Measurements from ENCODE around the gene C21orf91. TPM values are rescaled to one million over a fixed set of nuclear protein-coding genes. Genes with fewer than 3 reads are reported as not detected.

C21orf91 gene
- total RNA-seq, 1 experiment from 2014 or later: 16.9 TPM

GRCh38 chr21:17753736-17754135 lies 65.4 kb downstream of the C21orf91 start:
- no peaks in the 10 kb centered on the region for H3K27me3 Mint-ChIP-seq (ENCODE audit: insufficient read depth, unreplicated experiment)
- no peaks in the 10 kb centered on the region for H3K36me3 ChIP-seq (ENCODE audit: control insufficient read depth, insufficient read depth, low read length)
- peaks cover under 1% of the 10 kb centered on the region for H3K4me1 Mint-ChIP-seq (ENCODE audit: low read depth, unreplicated experiment)
- H3K36me3 Mint-ChIP-seq (ENCODE audit: insufficient read depth, unreplicated experiment): no peaks in the 10 kb centered on the region
- H3K4me3 Mint-ChIP-seq (ENCODE audit: unreplicated experiment): no peak overlapping the region
- no peaks in the 10 kb centered on the region for H3K9me3 ChIP-seq
- ChIA-PET CTCF (no interaction called here), POLR2A (no interaction called here)
- no peak overlapping the region for H3K4me3 ChIP-seq (ENCODE audit: low read depth, low read length)
- no peaks in the 10 kb centered on the region for H3K27me3 ChIP-seq (replicated peaks; ENCODE audit: control insufficient read depth, insufficient read depth, low read length)
- BruUV-seq (replicated peaks): no TSS peak
- no peaks in the 10 kb centered on the region for H3K9me3 Mint-ChIP-seq (ENCODE audit: unreplicated experiment)
- no peak for DNase-seq
- TF ChIP-seq, protein P1, sequence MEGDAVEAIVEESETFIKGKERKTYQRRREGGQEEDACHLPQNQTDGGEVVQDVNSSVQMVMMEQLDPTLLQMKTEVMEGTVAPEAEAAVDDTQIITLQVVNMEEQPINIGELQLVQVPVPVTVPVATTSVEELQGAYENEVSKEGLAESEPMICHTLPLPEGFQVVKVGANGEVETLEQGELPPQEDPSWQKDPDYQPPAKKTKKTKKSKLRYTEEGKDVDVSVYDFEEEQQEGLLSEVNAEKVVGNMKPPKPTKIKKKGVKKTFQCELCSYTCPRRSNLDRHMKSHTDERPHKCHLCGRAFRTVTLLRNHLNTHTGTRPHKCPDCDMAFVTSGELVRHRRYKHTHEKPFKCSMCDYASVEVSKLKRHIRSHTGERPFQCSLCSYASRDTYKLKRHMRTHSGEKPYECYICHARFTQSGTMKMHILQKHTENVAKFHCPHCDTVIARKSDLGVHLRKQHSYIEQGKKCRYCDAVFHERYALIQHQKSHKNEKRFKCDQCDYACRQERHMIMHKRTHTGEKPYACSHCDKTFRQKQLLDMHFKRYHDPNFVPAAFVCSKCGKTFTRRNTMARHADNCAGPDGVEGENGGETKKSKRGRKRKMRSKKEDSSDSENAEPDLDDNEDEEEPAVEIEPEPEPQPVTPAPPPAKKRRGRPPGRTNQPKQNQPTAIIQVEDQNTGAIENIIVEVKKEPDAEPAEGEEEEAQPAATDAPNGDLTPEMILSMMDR (IDR thresholded peaks at IDR 0.05; ENCODE audit: insufficient read depth in 1 of 2, low read depth in 1 of 2, low read length in 1 of 2, severe bottlenecking in 1 of 2, unreplicated experiment in 1 of 2): no peak
- H3K4me1 ChIP-seq: no peaks in the 10 kb centered on the region
- no peak overlapping the region for H3K27ac Mint-ChIP-seq (ENCODE audit: unreplicated experiment)
- intact Hi-C loops (cut with micrococcal nuclease; ENCODE audit: unreplicated experiment): no loop called here

- H3K27me3 Mint-ChIP-seq (ENCODE audit: insufficient read depth, unreplicated experiment): no peaks in the 10 kb centered on the region
- Histone ChIP-seq H3K9me3 (no peaks in the 10 kb centered on the region), H3K4me3 (ENCODE audit: low read depth, low read length) (no peak overlapping the region), H3K27me3 (replicated peaks; ENCODE audit: control insufficient read depth, insufficient read depth, low read length) (no peaks in the 10 kb centered on the region), H3K36me3 (ENCODE audit: control insufficient read depth, insufficient read depth, low read length) (no peaks in the 10 kb centered on the region), H3K4me1 (no peaks in the 10 kb centered on the region)
- no peaks in the 10 kb centered on the region for H3K4me1 Mint-ChIP-seq (ENCODE audit: low read depth, unreplicated experiment)
- H3K27ac Mint-ChIP-seq (ENCODE audit: unreplicated experiment): no peak overlapping the region
- no peak overlapping the region for H3K4me3 Mint-ChIP-seq (ENCODE audit: unreplicated experiment)
- H3K36me3 Mint-ChIP-seq (ENCODE audit: insufficient read depth, unreplicated experiment): no peaks in the 10 kb centered on the region
- intact Hi-C loops (cut with micrococcal nuclease; ENCODE audit: unreplicated experiment): no loop called here
- DNase-seq: no peak
- H3K9me3 Mint-ChIP-seq (ENCODE audit: unreplicated experiment): no peaks in the 10 kb centered on the region
- CTCF ChIA-PET: no interaction called here
- BruUV-seq (replicated peaks): no TSS peak
- TF ChIP-seq, protein P1 (IDR thresholded peaks at IDR 0.05; ENCODE audit: insufficient read depth in 1 of 2, low read depth in 1 of 2, low read length in 1 of 2, severe bottlenecking in 1 of 2, unreplicated experiment in 1 of 2): no peak
- POLR2A ChIA-PET: no interaction called here
Measured at GRCh38 chr21:17752171-17752570, 67.0 kb downstream of the C21orf91 start.

DNA sequence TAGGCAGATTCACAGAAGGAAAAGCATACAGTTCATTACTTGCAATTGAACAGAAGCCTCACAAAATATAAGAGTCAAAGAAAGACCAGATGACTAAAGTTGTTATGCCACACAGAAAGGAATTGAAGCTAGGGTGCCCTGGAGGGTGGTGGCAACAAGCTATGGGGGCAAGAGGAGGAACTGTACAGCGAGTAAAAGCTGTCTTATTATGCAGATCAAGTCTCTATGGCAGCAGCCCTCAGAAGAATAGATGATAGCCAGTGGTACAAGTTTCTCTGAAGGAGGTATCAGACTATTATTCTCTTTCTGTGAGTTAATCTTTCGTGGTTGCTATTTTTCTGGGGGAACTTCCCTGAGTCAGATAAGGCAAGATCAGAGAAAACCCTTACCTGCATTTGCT lies 72.2 kb downstream of the C21orf91 start:
- Histone ChIP-seq H3K36me3 (ENCODE audit: control insufficient read depth, insufficient read depth, low read length) (no peaks in the 10 kb centered on the region), H3K4me1 (peaks cover 14% of the 10 kb centered on the region), H3K4me3 (ENCODE audit: low read depth, low read length) (no peak overlapping the region), H3K27me3 (replicated peaks; ENCODE audit: control insufficient read depth, insufficient read depth, low read length) (no peaks in the 10 kb centered on the region), H3K9me3 (no peaks in the 10 kb centered on the region; the same call in 1 of the 2 replicates)
- CTCF ChIA-PET: no interaction called here
- H3K4me3 Mint-ChIP-seq (ENCODE audit: unreplicated experiment): no peak overlapping the region
- H3K36me3 Mint-ChIP-seq (ENCODE audit: insufficient read depth, unreplicated experiment): peaks cover 7% of the 10 kb centered on the region
- H3K9me3 Mint-ChIP-seq (ENCODE audit: unreplicated experiment): no peaks in the 10 kb centered on the region
- BruUV-seq (replicated peaks): no TSS peak
- intact Hi-C loops (cut with micrococcal nuclease; ENCODE audit: unreplicated experiment): loop anchor here (2.0 kb wide), 1 partner anchor 50 kb away; no protein-coding TSS in a partner anchor
- H3K4me1 Mint-ChIP-seq (ENCODE audit: low read depth, unreplicated experiment): peaks cover 20% of the 10 kb centered on the region
- H3K27me3 Mint-ChIP-seq (ENCODE audit: insufficient read depth, unreplicated experiment): no peaks in the 10 kb centered on the region
- no peak for DNase-seq
- POLR2A ChIA-PET: no interaction called here
- TF ChIP-seq, protein P1 (IDR thresholded peaks at IDR 0.05; ENCODE audit: insufficient read depth in 1 of 2, low read depth in 1 of 2, low read length in 1 of 2, severe bottlenecking in 1 of 2, unreplicated experiment in 1 of 2): no peak
- no peak overlapping the region for H3K27ac Mint-ChIP-seq (ENCODE audit: unreplicated experiment)

Measured in Caco-2 (cell line).